Measurements from ENCODE around the gene MMP25. TPM values are rescaled to one million over a fixed set of nuclear protein-coding genes. Genes with fewer than 3 reads are reported as not detected.

Gene MMP25
- total and polyA plus RNA-seq, 9 of the 15 experiments (the other 6 are each of a cell fraction or from before 2014, with no cell fraction given) = 0.03 to 0.04 TPM; not detected in 7

GRCh38 chr16:3059041-3059722, 12.8 kb downstream of the MMP25 start (continued):
- TF ChIP-seq CEBPG (CRISPR knock-in tag; IDR thresholded peaks at IDR 0.05) = no peak
- no peak for TF ChIP-seq CEBPG (tag; conservative IDR thresholded peaks at IDR 0.05 in 1 of 2, IDR thresholded peaks at IDR 0.05 in 1 of 2)
- no peak for TF ChIP-seq ZNF76 (CRISPR knock-in tag; IDR thresholded peaks at IDR 0.05; ENCODE audit: borderline replicate concordance)
- peak; percentile 39 for TF ChIP-seq POLR2B (IDR thresholded peaks at IDR 0.05; ENCODE audit: low read depth, partially characterized antibody)
- no peak for TF ChIP-seq HNRNPK (IDR thresholded peaks at IDR 0.05; ENCODE audit: low read depth, low read length, poor library complexity, severe bottlenecking)
- TF ChIP-seq ZNF444 (CRISPR knock-in tag; IDR thresholded peaks at IDR 0.05) = no peak
- no peak for TF ChIP-seq ILF3 (IDR thresholded peaks at IDR 0.05; ENCODE audit: borderline replicate concordance)
- TF ChIP-seq CCNT2 (IDR thresholded peaks at IDR 0.05; ENCODE audit: borderline replicate concordance, extremely low read depth, insufficient read length, low read depth, low read length) = peak; percentile 53
- no peak for TF ChIP-seq MLLT1 (IDR thresholded peaks at IDR 0.05)
- no peak for TF ChIP-seq RBBP5 (IDR thresholded peaks at IDR 0.05; ENCODE audit: borderline replicate concordance, insufficient read depth, low read length, poor library complexity, severe bottlenecking)
- TF ChIP-seq EP300 (IDR thresholded peaks at IDR 0.05; ENCODE audit: low read length) = no peak
- peak; percentile 74; the same call in 1 of the 2 replicates for TF ChIP-seq ZNF592 (IDR thresholded peaks at IDR 0.05)
- TF ChIP-seq TSC22D4 (tag; IDR thresholded peaks at IDR 0.05) = no peak
- TF ChIP-seq ELF4 (CRISPR knock-in tag; IDR thresholded peaks at IDR 0.05) = no peak
- TF ChIP-seq MXI1 (IDR thresholded peaks at IDR 0.05; ENCODE audit: low read depth, low read length) = no peak
- no peak for TF ChIP-seq THAP7 (CRISPR knock-in tag; IDR thresholded peaks at IDR 0.05)
- no peak for TF ChIP-seq HOMEZ (CRISPR knock-in tag; IDR thresholded peaks at IDR 0.05)
- peak; percentile 31 to 45; a peak in 2 of 4 replicates for TF ChIP-seq SIN3A (IDR thresholded peaks at IDR 0.05; ENCODE audit: borderline replicate concordance in 2 of 2, control insufficient read depth in 1 of 2, low read depth in 2 of 2, low read length in 2 of 2)
- no peak for TF ChIP-seq HMG20A (CRISPR knock-in tag; conservative IDR thresholded peaks at IDR 0.05)
- TF ChIP-seq MTA2 (IDR thresholded peaks at IDR 0.05; ENCODE audit: low read depth) = no peak

Measured in K562 (cell line).